GM19035 (cell line): ENCODE results near the gene VOPP1.

ENCODE experiments used
- ATAC-seq: cut with Tn5 transposase; IDR thresholded peaks from one replicate; pipeline ENCODE4 v1.9.1; 2021; ENCODE audit not compliant: unreplicated experiment

VOPP1 gene

GRCh38 chr7:55438757-55439525 is 133.4 kb downstream of the VOPP1 start:
- no peak for ATAC-seq

- ATAC-seq: no peak
Observed at GRCh38 chr7:55438085-55438756, 134.1 kb downstream of the VOPP1 start.

- ATAC-seq: no peak
Observed at GRCh38 chr7:55437375-55437774, 134.9 kb downstream of the VOPP1 start.

- no peak for ATAC-seq
Observed at GRCh38 chr7:55436457-55436856, 135.8 kb downstream of the VOPP1 start.

DNA sequence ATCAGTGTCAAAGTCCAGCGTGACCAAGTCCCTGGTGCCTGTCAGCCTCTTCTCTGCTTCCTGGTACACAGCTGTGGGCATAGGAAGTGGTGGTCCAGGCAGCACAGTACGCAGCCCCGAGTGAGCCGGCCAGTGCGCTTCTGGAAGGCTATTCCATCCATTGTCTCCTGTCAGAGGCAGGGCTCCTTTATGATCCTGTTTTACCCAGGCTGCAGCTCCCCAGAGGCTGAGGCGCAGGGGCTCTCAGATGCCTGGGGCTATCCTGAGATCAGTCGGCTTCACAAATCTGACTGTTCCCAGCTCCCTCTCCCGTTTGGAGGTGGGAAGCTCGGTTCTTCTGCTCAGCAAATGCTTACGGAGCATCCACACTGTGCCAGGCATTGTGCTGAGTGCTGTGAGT is 136.8 kb downstream of the VOPP1 start:
- no peak for ATAC-seq

- peak; percentile 59 for ATAC-seq
Observed at GRCh38 chr7:55432939-55433784, 139.1 kb downstream of the VOPP1 start.

DNA sequence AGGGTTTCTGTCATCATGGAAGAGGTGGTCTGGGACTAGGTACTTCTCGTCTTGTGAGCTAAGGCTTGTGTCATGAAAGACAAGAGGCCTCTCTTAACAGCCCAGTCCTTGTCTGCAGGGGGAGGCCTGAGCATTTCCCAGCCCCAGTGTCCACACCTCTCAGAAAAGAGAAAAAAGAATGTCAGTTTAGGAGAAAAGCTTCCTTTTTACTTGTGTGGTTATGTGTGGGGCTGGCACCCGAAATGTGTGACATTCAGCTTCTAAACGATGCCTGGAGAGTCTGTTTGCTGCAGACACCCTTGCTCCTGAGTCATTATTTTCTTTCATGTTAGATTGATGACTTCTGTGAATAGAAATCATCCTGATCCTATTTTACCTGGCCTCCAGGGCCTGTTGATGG is 139.8 kb downstream of the VOPP1 start:
- ATAC-seq: no peak

DNA sequence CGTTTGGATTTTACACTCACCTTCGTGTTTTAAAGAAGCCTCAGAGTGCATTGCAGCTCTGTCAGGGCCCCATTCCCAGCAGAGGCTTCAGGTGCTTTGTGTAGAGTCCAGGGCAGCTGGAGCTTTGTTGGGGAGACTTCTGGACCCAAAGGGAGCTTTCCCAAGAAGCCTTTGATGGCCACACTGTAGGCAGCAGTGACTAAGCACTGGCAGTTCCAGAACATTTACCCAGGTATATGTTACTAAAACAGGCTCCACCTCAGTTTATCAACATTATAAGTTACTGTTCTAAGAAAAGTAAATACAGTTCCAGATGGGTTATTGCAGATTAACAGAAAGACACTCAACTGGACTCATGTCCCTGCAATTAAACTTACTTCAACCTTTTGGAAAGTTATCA is 140.4 kb downstream of the VOPP1 start:
- ATAC-seq: no peak

GRCh38 chr7:55429835-55430499 is 142.3 kb downstream of the VOPP1 start:
- no peak for ATAC-seq

DNA sequence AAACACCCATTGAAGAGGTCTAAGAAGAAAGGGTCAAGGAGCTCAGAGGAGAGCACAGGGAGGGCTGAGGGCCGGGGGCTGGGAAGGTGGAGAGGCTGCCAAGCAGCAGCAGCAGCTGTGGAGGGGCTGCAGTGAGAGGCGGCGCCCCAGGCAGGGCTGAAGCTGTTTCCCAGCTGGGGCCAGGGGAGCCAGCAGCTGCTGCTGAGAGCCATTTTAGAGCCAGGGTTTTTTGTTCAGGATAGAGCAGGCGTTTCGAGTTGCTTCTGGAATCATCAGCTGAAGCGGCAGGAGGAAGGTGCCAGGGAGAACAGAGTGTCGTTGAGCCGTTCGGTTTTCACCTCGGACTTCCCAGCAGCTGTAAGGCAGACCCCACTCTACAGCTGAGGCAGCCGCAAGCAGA is 144.5 kb downstream of the VOPP1 start:
- ATAC-seq: no peak

GRCh38 chr7:55427342-55427741 is 145.0 kb downstream of the VOPP1 start:
- ATAC-seq: no peak

GRCh38 chr7:55426676-55427075 is 145.6 kb downstream of the VOPP1 start:
- ATAC-seq: no peak

GRCh38 chr7:55425141-55425752 is 147.1 kb downstream of the VOPP1 start:
- no peak for ATAC-seq

GRCh38 chr7:55423891-55424290 is 148.4 kb downstream of the VOPP1 start:
- no peak for ATAC-seq

GRCh38 chr7:55423277-55423711 is 149.0 kb downstream of the VOPP1 start:
- ATAC-seq: no peak
